Breast epithelium (tissue), 4 donors: ENCODE measurements around the gene FIBIN. TPM values are rescaled to one million over a fixed set of nuclear protein-coding genes. Genes with fewer than 3 reads are reported as not detected.
"Not testable (repeated sequence)": the region's sequence is repeated elsewhere in the genome, so short reads cannot be mapped to it uniquely, and the experiment has no call there.

ENCODE experiments used
- DNase-seq, 2 donors: peaks; one replicate each; pipeline ENCODE4 v3.0.0-alpha.2; 2019; ENCODE audit warnings: low spot score in 2 of 2
- H3K27ac ChIP-seq, 2 donors: fragments of 200-600 bp; sonication (generic) in 1 of 2; one replicate each; pipeline ENCODE4 v1.5.1; 2016 to 2019; ENCODE audit warnings: mild to moderate bottlenecking in 1 of 2
- H3K27me3 ChIP-seq, 2 donors: fragments of 200-600 bp; sonication (generic) in 1 of 2; one replicate each; pipeline versions ENCODE4 v1.5.1 to v1.6.0; 2017 to 2019; ENCODE audit warnings: control low read depth in 1 of 2, mild to moderate bottlenecking in 1 of 2
- H3K36me3 ChIP-seq: fragments of 200-600 bp; one replicate; pipeline ENCODE4 v1.5.1; 2019
- H3K4me1 ChIP-seq, 2 donors: fragments of 200-600 bp; sonication (generic); one replicate each; pipeline ENCODE4 v1.5.1; 2016 to 2019; ENCODE audit warnings: control low read depth in 1 of 2
- H3K4me3 ChIP-seq, 3 donors: fragments of 200-600 bp; sonication (generic); 1 replicate in 2 of 3; 2 replicates in 1 of 3; pipeline ENCODE4 v1.5.1; 2016 to 2019; ENCODE audit warnings: mild to moderate bottlenecking in 3 of 3, moderate library complexity in 2 of 3
- H3K9me3 ChIP-seq, 2 donors: fragments of 200-600 bp; sonication (generic) in 1 of 2; one replicate each; pipeline ENCODE4 v1.5.1; 2016 to 2019; ENCODE audit warnings: control low read depth in 1 of 2
- CTCF ChIP-seq, 3 donors: fragments of 450-650 bp; IDR thresholded peaks; one replicate each; pipeline ENCODE4 v1.5.1; 2016 to 2017; ENCODE audit warnings: antibody characterized with exemption in 3 of 3, mild to moderate bottlenecking in 3 of 3, moderate library complexity in 3 of 3
- POLR2A ChIP-seq: fragments of 450-650 bp; IDR thresholded peaks from one replicate; pipeline ENCODE4 v1.6.1; 2016; ENCODE audit warnings: antibody characterized with exemption, mild to moderate bottlenecking, moderate library complexity
- POLR2AphosphoS5 ChIP-seq, 3 donors: sonication (generic); formaldehyde crosslinking; IDR thresholded peaks; one replicate each; pipeline ENCODE4 v1.6.1; 2017; ENCODE audit warnings: antibody characterized with exemption in 3 of 3
- intact Hi-C: fragments of 100-400 bp; cut with DNase I; formaldehyde crosslinking; loops from one replicate; pipeline ENCODE4 v1.15.1; 2023; ENCODE audit warnings: low total_unique reads
- total RNA-seq, 3 donors: library from RNA; depleted of rRNA; stranded (reverse); fragments of >200 nt; gene quantifications; one replicate each; pipeline ENCODE4 v1.1.0, GENCODE V29; 2016

The FIBIN gene
- total RNA-seq, 3 donors from 2014 or later = 23.7 to 71.4 (median 41.6) TPM

- H3K9me3 ChIP-seq = no peaks in the 10 kb centered on the region
- no peak for TF ChIP-seq POLR2A
- TF ChIP-seq CTCF (IDR thresholded peaks at IDR 0.05) = no peak
- TF ChIP-seq POLR2AphosphoS5 (IDR thresholded peaks at IDR 0.05) = peak in 2 of 3 donors; percentile 45
- H3K4me1 ChIP-seq = no peaks in the 10 kb centered on the region
- H3K27ac ChIP-seq = peak overlapping the region; percentile 64 to 79
- no peaks in the 10 kb centered on the region for H3K27me3 ChIP-seq
- H3K36me3 ChIP-seq = no peaks in the 10 kb centered on the region
- intact Hi-C loops = no loop called here
- no peak overlapping the region for H3K4me3 ChIP-seq
- no peak for DNase-seq
These were observed 1.8 kb upstream of the FIBIN start for GRCh38 chr11:26992031-26992541.

GRCh38 chr11:26994631-26995095 lies 751 bp downstream of the FIBIN start:
- Histone ChIP-seq H3K4me3 (peak overlapping the region; percentile 52 to 83 (median 67)), H3K27ac (peak overlapping the region; percentile 58 to 90), H3K36me3 (no peaks in the 10 kb centered on the region), H3K9me3 (no peaks in the 10 kb centered on the region), H3K27me3 (no peaks in the 10 kb centered on the region), H3K4me1 (no peaks in the 10 kb centered on the region)
- no peak for TF ChIP-seq POLR2A
- no peak for TF ChIP-seq POLR2AphosphoS5 (IDR thresholded peaks at IDR 0.05)
- TF ChIP-seq CTCF (IDR thresholded peaks at IDR 0.05) = no peak
- no peak for DNase-seq
- intact Hi-C loops = no loop called here

GRCh38 chr11:26995701-26996460 lies 2.0 kb downstream of the FIBIN start:
- intact Hi-C loops = no loop called here
- Histone ChIP-seq H3K9me3 (no peaks in the 10 kb centered on the region), H3K4me1 (no peaks in the 10 kb centered on the region), H3K36me3 (no peaks in the 10 kb centered on the region), H3K4me3 (peak overlapping the region; percentile 52 to 83 (median 67)), H3K27me3 (no peaks in the 10 kb centered on the region), H3K27ac (peak overlapping the region; percentile 12 to 90)
- no peak for TF ChIP-seq CTCF (IDR thresholded peaks at IDR 0.05)
- TF ChIP-seq POLR2A = no peak
- TF ChIP-seq POLR2AphosphoS5 (IDR thresholded peaks at IDR 0.05) = no peak
- no peak for DNase-seq

GRCh38 chr11:26997378-26997777 lies 3.5 kb downstream of the FIBIN start:
- peak overlapping the region in 2 of 3 donors; percentile 67 to 83 for H3K4me3 ChIP-seq
- H3K27ac ChIP-seq = peak overlapping the region in 1 of 2 donors; percentile 48
- DNase-seq = no peak
- intact Hi-C loops = no loop called here
- TF ChIP-seq POLR2A (no peak), CTCF (IDR thresholded peaks at IDR 0.05) (no peak), POLR2AphosphoS5 (IDR thresholded peaks at IDR 0.05) (no peak)
- H3K36me3 ChIP-seq = no peaks in the 10 kb centered on the region
- no peaks in the 10 kb centered on the region for H3K27me3 ChIP-seq
- H3K9me3 ChIP-seq = no peaks in the 10 kb centered on the region
- H3K4me1 ChIP-seq = no peaks in the 10 kb centered on the region

GRCh38 chr11:27001136-27001730 lies 7.3 kb downstream of the FIBIN start:
- H3K27me3 ChIP-seq, H3K27ac ChIP-seq, H3K9me3 ChIP-seq, H3K36me3 ChIP-seq, DNase-seq, H3K4me3 ChIP-seq, intact Hi-C loops, H3K4me1 ChIP-seq: not testable (repeated sequence)
